HG03354 (cell line): ENCODE data around the gene TAF1D.
"Not testable (repeated sequence)": the region's sequence is repeated elsewhere in the genome, so short reads cannot be mapped to it uniquely, and the experiment has no call there.

Experiments
- ATAC-seq: cut with Tn5 transposase; IDR thresholded peaks from one replicate; pipeline ENCODE4 v1.9.1; 2021; ENCODE audit warnings: mild to moderate bottlenecking; ENCODE audit not compliant: unreplicated experiment, poor library complexity, severe bottlenecking

The TAF1D gene

DNA sequence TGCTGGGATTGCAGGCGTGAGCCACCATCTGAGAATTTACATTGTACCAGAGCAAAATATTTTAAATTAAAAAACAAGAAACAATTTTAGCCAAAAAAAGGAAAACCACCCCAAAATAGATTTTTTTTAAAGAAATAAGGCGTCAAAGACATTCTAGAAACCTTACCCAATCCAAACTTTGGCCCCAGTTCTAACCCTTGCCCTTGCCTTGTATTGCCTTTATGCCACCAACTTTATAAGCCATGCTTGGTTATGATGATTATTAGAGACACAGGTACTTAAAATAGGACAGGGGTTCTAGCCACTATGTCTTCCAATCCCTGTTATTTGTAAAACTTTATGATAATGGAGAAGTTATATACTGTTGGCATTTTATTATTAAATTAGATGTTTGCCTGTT, 11.9 kb upstream of the TAF1D start:
- no peak for ATAC-seq

DNA sequence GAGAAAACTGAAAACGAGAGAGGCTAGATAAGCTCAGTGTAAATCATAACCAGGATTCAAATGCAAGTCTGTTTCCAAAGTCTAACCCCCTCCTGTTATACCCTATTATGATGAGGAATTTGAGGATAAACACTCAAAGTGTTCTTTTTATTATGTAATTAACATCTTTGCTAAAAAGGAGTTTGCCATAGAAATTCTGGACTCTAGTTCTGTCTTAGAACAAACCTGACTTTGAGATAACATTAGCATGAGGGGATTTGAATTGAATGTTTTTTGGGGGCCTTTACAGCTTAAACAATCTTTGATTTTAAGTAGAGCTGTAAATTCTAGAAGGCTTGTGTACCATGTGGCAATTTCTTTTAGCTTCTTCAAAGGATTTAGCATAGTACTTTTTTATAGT, 9.7 kb upstream of the TAF1D start:
- no peak for ATAC-seq

DNA sequence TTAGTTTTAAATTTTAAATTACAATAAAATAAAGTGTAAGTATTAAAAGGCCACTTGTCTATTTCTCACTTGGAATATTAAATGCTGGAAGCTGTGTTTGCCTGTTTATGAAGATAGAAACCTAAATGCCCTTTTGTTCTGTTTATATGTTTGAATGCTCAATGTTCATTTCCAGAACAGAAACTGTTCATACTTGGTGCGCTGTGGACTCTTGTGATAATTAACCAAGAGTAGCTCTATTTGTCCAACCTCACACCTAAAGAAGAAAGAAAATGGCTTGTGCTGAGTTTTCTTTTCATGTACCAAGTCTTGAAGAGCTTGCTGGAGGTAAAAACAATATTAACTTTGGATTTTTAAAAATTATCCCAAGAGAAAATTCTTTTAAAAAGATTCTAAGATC, 5.8 kb upstream of the TAF1D start:
- ATAC-seq: peak; percentile 92

DNA sequence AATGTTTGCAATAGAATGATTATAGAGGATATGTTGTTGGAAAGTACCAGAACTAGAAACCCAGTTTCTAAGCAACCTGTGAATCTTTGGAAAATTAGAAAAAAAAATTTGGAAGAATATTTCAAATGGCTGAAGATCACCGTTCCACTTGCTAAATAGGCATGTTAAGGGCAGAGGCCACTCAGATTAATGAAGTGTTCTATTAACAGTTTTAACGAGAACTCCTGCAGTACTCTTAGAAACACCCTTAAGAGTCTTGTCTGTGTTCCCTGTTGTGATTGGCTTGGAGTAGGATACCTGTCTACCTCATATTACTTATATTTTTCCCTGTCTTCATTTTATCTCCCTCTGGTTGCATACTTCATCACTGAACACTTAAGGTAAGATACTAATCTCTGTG, 4.8 kb upstream of the TAF1D start:
- ATAC-seq: no peak

DNA sequence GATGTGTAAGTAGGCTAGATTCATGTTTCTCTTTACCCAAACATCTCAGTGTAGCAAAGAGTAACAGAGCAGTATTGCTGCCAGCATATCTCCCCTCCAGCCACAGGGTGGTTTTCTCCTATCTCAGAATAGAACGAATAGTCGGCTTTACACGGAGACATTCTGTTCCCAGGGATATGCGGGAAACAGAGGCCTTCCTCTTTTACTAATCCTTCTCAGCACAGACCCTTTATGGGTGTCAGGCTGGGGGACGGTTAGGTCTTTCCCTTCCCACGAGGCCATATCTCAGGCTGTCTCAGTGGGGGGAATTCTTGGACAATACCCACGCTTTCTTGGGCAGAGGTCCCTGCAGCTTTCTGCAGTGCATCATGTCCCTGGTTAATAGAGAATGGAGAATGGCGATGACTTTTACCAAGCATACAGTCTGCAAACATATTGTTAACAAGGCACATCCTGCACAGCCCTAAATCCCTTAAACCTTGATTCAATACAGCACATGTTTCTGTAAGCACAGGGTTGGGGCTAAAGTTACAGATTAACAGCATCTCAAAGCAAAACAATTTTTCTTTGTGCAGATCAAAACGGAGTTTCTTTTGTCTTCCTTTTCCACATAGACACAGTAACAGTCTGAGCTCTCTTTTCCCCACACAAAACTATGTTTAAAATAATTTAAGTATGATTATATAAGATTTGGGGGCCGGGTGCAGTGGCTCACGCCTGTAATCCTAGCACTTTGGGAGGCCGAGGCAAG, 3.9 kb upstream of the TAF1D start:
- not testable (repeated sequence) for ATAC-seq

DNA sequence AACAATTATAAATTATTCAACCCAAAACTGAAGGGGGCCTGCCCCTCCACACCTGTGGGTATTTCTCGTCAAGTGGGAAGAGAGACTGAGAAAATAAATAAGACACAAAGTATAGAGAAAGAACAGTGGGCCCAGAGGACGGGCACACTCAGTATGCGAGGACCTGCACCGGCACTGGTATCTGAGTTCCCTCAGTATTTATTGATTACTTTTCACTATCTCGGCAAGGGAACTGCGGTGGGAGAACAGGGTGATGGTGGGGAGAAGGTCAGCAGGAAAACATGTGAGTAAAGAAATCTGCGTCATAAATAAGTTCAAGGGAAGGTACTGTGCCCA, 3.3 kb upstream of the TAF1D start:
- no peak for ATAC-seq

DNA sequence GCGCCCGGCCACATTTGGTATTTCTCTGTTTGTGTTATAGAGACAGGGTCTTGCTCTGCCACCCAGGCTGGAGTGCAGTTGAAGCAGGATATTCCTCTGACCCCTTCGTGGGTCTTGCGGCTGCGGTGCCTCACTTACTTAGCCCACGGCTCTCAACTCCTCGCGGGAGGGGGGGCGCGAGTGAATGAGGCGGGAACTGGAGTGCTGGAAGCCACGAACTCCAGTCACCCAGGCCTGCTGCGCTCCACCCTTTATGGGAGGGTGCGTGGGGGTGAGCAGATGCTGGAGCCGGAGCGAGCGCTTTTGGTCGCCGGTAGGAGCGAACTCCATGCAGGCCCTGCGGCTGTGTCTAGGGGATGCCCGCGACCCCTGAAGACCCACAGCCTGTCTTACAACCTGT, 2.0 kb upstream of the TAF1D start:
- ATAC-seq: no peak

DNA sequence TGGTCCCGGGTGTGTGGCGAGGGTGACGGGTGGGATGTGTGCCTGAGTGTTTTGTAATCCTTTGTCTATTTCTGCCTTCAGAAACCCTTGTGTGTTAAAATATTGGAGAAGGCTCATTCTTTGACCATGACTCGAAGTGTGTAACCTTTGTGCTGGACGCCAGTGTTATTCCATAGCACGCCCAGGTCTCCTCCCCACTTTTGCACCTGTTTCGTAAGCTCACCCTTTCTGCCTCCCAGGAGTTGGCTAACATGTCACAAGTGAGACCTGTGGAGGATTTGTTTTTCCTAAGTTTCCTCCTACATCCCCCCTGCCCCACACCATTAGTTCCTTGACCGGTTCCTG, 559 bp upstream of the TAF1D start:
- ATAC-seq: peak; percentile 13

DNA sequence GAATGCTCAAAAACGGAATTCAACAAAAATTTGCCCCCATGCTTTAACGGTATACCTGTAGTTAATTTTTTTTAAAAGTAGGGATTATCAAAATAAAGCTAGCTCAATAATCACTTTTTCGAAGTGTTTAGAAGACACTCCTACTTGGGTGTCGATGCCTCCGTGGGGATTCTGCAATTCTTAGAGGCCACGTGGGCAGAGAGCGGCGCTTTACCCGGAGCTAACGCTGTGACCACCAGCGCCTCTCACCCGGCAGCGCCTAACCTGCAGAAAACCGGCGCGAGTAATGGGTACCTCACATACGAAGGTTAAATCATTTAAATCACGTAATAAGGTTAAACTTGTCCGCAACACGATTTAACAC, 583 bp downstream of the TAF1D start:
- ATAC-seq: peak; percentile 38

DNA sequence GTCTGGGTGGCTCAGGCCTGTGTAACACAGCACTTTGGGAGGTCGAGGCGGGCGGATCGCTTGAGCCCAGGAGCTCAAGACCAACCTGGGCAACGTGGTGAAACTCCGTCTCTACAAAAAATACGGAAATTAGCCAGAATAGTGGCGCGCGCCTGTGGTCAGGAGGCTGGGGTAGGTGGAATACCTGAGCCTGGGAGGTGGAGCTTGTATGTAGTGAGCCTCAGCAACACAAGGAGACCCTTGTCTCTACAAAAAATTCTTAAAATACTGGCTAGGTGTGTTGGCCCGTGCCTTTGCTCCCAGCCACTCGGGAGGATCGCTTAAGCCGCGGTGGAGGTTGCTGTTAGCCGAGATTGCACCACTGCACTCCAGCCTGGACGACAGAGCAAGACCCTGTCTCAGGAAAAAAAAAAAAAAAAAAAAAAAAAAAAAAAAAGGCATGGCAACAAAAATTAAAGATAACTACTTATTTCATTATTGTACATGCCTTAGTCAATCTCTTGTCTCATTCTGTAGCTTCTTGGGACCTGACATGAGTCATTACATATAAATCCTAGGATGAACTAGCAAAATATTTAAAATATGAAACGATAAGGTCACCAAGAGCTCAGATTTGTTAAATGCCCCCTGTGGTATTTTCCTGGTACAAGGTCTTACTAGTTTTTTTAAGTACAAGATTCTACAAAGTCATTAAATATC, 1.1 kb downstream of the TAF1D start:
- no peak for ATAC-seq

DNA sequence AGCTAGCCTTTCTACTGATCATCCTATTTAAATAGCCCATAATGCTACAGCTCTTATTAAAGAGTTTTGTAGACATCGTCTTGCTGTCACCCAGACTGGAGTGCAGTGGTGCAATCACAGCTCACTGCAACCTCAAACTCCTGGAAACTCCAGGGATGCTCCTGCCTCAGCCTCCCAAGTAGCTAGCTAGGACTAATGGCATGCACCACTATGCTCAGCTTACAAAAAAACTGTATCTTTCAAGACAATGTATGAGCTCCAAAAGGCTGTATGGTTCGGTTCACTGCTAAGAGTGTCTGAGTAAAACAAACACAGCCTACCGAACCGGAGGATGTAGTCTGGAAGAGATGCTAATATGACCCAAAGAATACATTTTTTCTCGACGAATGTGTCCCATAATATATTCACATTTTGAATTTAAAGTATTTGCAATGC, 2.6 kb downstream of the TAF1D start:
- ATAC-seq: no peak

DNA sequence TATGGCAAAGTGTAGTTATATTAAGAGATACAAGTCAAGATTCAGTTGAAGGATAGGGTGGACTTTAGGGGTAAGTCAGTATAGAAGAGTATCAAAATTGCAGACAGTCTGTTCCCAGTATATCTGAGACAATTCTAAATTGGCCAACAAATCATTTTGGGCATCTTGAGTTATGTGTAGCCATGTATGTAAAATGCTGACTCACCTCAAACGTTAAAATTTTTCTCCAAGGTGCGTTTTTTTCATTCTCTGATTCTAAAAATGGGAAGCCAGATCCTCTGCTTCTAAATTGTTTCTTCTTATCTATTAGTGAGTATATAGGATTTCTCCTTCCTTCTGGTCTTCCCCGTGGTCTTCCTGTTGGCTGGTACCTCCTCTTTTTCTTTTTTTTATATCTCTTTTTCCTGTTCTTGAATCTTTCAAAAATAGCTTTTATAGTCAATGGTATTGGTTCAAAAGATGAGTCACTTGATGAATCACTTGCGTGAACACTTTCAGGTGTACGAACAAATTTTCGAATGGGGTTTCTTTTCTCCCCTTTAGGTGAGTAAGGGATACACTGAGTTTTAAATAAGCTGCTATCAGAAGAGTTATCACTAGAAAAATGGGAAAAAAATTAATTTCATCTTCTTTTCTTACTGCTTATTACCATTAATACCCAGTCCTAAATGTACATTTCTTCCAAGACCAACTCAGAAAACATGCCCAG, 3.2 kb downstream of the TAF1D start:
- no peak for ATAC-seq

DNA sequence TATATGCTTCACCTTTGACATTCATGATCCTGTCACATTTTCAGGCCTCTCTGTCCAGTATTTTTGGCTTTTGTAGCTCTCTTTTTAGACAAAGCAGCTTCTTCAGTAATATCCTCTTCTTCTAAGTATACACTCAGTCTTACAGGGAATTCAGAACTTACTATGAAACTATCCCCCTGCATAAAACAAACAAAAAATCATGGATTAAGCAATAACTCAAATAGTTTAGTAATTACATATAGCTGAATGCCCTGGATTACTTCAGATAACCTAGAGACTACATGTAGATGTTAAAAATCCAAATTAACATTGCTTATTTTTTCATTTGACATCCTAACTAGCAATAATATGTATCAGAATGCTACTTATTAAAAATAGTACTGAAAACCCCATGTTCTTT, 5.2 kb downstream of the TAF1D start:
- ATAC-seq: no peak

DNA sequence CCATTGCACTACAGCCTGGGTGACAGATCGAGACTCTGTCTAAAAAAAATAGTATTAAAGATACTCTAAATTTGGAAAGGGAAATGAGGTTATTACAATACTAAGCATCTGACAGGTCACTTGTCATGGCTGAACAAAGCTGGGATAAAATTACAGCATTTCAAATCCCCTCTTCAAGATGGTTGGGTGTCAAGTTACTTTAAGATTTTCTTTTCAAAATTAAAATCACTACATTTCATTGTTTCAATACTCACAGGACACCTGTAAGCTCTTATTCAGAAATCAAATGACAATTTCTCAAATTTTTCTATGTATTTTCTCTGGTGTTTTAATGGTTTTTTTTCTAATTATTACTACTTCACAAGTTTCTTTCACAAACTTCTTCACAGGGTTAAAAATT, 5.7 kb downstream of the TAF1D start:
- ATAC-seq: no peak

DNA sequence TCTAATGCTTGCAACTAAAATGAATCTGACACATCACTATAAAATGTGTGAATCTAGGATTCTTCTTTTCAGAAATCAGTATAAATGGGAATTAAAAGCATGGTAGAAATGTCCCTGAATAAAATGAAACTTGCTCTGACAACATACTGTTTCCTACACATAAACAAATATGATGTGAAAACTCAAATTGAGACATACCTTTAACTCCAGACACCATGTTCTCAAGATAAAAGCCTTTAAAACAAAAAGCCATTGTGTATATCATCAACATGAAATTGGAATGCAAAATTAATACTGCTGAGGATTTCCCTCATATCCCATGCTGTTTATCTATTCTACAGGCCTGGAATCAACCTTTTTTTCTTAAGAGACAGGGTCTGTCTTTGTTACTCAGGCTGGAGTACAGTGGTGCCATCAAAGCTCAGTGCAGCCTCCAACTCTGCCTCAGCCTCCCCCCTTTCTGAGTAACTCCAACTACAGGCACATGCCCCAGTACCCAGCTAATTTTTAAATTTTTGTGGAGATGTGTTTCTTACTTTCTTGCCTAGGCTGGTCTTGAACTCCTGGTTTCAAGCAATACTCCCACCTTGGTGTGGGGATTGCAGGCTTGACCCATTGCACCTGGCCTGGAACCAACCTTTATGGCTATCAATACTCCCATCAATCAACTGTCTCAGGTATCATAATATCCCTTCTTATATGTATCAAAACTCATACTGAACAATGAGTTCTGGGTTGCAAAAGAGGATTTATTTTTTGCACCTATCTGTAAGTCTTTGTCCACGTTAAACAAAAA, 6.7 kb downstream of the TAF1D start:
- no peak for ATAC-seq

DNA sequence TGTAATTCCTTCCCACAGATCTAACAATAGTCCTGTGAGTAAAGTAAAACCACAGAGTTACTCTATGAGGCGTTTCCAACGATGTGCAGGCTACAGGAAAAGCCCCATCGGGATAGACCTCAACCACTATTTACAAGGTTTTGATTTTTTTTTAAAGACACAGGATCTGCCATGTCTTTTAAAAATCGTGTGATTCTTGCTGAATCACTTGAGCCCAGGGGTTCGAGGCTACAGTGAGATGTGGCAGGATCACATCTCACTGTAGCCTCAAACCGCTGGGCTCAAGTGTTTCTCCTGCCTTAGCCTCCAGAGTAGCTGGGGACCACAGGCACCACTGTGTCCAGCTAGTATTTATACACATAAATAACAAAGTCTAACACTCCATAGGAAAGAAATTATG, 7.8 kb downstream of the TAF1D start:
- no peak for ATAC-seq

DNA sequence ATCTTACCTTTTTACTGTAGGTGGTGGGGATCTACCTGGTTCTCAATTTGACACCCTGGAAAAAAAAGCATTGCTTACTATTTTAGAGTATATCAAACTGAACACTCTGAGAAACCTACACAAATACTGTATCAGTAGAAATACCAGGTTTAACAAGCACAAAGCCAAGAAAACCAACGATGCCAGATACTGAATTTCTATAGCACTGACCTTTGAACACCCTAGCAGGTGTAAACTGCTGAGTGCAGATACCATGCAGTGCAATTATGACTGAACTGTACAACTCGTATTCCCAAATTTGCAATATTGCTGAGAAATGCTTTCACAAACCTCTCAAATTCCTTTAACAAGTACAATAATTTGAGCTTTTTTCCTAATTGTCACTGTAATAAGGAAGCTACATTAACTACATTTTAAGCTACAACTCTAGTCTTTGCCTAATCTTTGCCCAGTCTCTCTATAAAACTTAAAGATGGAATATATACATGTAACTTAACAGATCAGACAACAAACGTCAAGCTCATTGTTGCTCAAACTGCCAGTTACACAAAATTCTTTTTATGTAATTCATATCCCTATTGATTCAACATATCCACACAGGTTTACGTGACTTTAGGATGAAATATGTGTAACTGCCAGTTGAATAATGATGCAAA, 8.9 kb downstream of the TAF1D start:
- ATAC-seq: no peak

DNA sequence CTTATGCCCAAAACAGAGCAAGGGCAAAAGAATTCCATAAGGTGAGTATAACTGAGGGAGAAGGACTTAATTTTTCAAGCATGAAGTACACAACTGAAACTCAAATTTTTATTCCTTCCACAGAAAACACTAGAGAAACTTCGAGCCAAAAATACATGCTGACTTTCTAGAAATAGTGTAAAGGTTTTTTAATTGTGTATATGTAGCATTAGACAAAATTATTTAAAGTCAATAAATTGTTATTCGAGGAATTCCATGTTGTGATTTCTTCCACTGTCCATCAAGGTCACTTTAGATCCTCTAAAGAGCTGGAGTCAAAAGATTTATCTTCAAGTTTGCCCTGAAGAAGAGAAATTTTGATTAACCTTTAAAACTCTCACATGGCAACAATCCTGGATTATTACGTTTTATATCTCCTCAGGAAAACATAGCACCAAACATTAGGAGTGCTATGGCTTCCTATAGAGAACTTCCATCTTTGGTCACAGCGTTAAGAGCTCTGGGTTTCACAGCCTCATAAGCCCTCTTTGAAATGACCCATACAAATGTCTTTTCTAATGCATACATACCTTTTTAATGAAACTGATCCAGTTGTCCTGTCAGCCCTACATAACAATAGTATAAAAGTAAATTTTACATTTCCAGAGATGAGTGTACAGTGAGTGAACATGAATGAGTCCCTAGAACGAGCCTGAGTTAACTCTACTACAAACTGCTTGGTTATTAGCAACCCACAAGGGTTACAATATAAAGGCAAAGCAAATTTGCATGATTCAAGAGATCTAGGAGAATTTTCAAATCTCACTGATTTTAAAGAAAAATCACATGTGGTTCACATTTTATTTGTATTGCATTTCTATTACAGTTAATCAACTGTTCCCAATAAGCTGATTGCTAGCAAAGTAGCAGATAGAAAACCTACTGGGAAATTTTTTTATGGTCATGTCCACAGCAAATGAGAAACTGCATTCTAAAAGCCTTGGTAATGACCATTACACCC, 10.9 kb downstream of the TAF1D start:
- ATAC-seq: no peak

DNA sequence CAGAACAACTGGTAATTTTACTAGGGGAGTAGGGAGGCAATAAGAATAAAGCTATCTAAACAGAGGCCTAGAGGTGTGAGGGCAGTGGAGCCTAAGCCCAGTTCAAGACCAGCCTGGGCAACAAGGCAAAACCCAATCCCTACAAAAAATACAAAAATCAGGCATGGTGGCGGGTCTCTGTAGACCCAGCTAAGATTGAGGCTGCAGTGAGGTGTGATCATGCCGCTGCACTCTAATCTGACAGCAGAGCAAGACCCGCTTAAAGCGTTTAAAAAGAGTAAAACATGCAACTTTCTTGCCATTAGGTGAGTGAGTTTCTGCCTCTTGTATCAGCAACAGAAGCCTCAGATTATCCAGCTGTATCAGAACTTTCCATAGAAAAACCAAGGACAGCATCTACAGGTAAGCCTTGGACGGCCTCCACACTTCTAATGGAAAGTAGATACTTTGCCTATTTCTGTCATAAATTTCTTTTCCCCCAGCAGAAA, 12.1 kb downstream of the TAF1D start:
- ATAC-seq: no peak
